Caco-2 (cell line): ENCODE data around the gene ZNF611. TPM values are rescaled to one million over a fixed set of nuclear protein-coding genes. Genes with fewer than 3 reads are reported as not detected.
A peak's percentile ranks its signal among the peaks of the same experiment; 100 is the strongest.
"Not testable (repeated sequence)": the region's sequence is repeated elsewhere in the genome, so short reads cannot be mapped to it uniquely, and the experiment has no call there.

Experiments
- BruUV-seq: library from RNA; stranded (reverse); fragments of 400-500 nt; replicated peaks from 2 replicates; lab custom pipeline; 2021; lab: Mats Ljungman, UMichigan
- CTCF ChIA-PET: fragments of 300-600 bp; sonication (Branson Sonifier 250); formaldehyde crosslinking; loops from one replicate; lab custom pipeline; 2022; ENCODE audit warnings: antibody characterized with exemption; lab: Charles Lee
- POLR2A ChIA-PET: fragments of 300-600 bp; sonication (Branson Sonifier 250); formaldehyde crosslinking; loops from one replicate; lab custom pipeline; 2022; ENCODE audit warnings: antibody characterized with exemption; lab: Charles Lee
- DNase-seq, 2 experiments: peaks; one replicate each; pipeline versions ENCODE4 v3.0.0 to v3.0.0-alpha.2; 2020 to 2022
- H3K27me3 ChIP-seq: replicated peaks from 2 replicates; pipeline ENCODE4 v1.6.0; 2011; ENCODE audit warnings: low read length; ENCODE audit not compliant: control insufficient read depth, insufficient read depth
- H3K36me3 ChIP-seq: 2 replicates; pipeline ENCODE4 v1.5.1; 2011; ENCODE audit warnings: low read length; ENCODE audit not compliant: control insufficient read depth, insufficient read depth
- H3K4me1 ChIP-seq: fragments of 250-450 bp; sonication (Bioruptor Pico); 2 replicates; pipeline ENCODE4 v1.5.1; 2020; ENCODE audit warnings: mild to moderate bottlenecking
- H3K4me3 ChIP-seq: 2 replicates; pipeline ENCODE4 v1.5.1; 2011; ENCODE audit warnings: low read depth, mild to moderate bottlenecking, control low read depth, low read length
- H3K9me3 ChIP-seq: fragments of 250-450 bp; sonication (Bioruptor Pico); 2 replicates; pipeline ENCODE4 v1.5.1; 2020; ENCODE audit warnings: mild to moderate bottlenecking, moderate library complexity
- H3K27ac Mint-ChIP-seq: one replicate; pipeline ENCODE4 v1.8.0; 2022; ENCODE audit warnings: mixed read lengths; ENCODE audit not compliant: unreplicated experiment
- H3K27me3 Mint-ChIP-seq: one replicate; pipeline ENCODE4 v1.8.0; 2022; ENCODE audit warnings: mixed read lengths; ENCODE audit not compliant: insufficient read depth, unreplicated experiment
- H3K36me3 Mint-ChIP-seq: one replicate; pipeline ENCODE4 v1.8.0; 2022; ENCODE audit warnings: mild to moderate bottlenecking, mixed read lengths; ENCODE audit not compliant: insufficient read depth, unreplicated experiment
- H3K4me1 Mint-ChIP-seq: one replicate; pipeline ENCODE4 v1.8.0; 2022; ENCODE audit warnings: low read depth, mixed read lengths; ENCODE audit not compliant: unreplicated experiment
- H3K4me3 Mint-ChIP-seq: one replicate; pipeline ENCODE4 v1.8.0; 2022; ENCODE audit warnings: mild to moderate bottlenecking, moderate library complexity, mixed read lengths; ENCODE audit not compliant: unreplicated experiment
- H3K9me3 Mint-ChIP-seq: one replicate; pipeline ENCODE4 v1.8.0; 2022; ENCODE audit warnings: mixed read lengths; ENCODE audit not compliant: unreplicated experiment
- CTCF ChIP-seq, 2 experiments: fragments of 200-600 bp in 1 of 2; IDR thresholded peaks; 1 replicate in 1 of 2; 2 replicates in 1 of 2; pipeline versions ENCODE4 v1.5.1 to v1.8.0; 2011 to 2022; ENCODE audit warnings: antibody characterized with exemption in 1 of 2, control low read depth in 1 of 2, inconsistent platforms in 1 of 2, low read depth in 1 of 2, low read length in 1 of 2, mild to moderate bottlenecking in 1 of 2, moderate library complexity in 1 of 2; ENCODE audit not compliant: insufficient read depth in 1 of 2, severe bottlenecking in 1 of 2, unreplicated experiment in 1 of 2
- intact Hi-C: fragments of 100-400 bp; cut with micrococcal nuclease; formaldehyde crosslinking; loops from one replicate; pipeline ENCODE4 v1.10.0; 2022; ENCODE audit not compliant: unreplicated experiment
- total RNA-seq: library from RNA; stranded (reverse); gene quantifications from 2 replicates; pipeline ENCODE4 v1.2.3, GENCODE V29; 2022

The ZNF611 gene
- total RNA-seq, 1 experiment from 2014 or later = 27.5 TPM

GRCh38 chr19:52749780-52750179, 14.9 kb upstream of the ZNF611 start:
- CTCF ChIA-PET = no interaction called here
- POLR2A ChIA-PET = no interaction called here

GRCh38 chr19:52748336-52748950, 13.6 kb upstream of the ZNF611 start:
- Histone ChIP-seq H3K36me3 (no peaks in the 10 kb centered on the region), H3K4me3 (no peak overlapping the region), H3K9me3 (peaks cover 6% of the 10 kb centered on the region; the same call in 1 of the 2 replicates), H3K4me1 (peaks cover 5% of the 10 kb centered on the region; the same call in 1 of the 2 replicates), H3K27me3 (no peaks in the 10 kb centered on the region)
- ChIA-PET POLR2A (no interaction called here), CTCF (no interaction called here)
- intact Hi-C loops = loop anchor here (1.0 to 10.0 kb wide), 2 partner anchors 110 to 504 kb away; partner anchors contain the start of gene ZNF83
- H3K27ac Mint-ChIP-seq = no peak overlapping the region
- H3K36me3 Mint-ChIP-seq = no peaks in the 10 kb centered on the region
- H3K27me3 Mint-ChIP-seq = no peaks in the 10 kb centered on the region
- peak; percentile 16 to 41 for TF ChIP-seq CTCF (IDR thresholded peaks at IDR 0.05; ENCODE audit: insufficient read depth in 1 of 2, low read depth in 1 of 2, low read length in 1 of 2, severe bottlenecking in 1 of 2, unreplicated experiment in 1 of 2)
- no peak overlapping the region for H3K4me3 Mint-ChIP-seq
- peaks cover 6% of the 10 kb centered on the region for H3K4me1 Mint-ChIP-seq
- peaks cover 20% of the 10 kb centered on the region for H3K9me3 Mint-ChIP-seq
- no TSS peak for BruUV-seq
- peak in 1 of 2 experiments; percentile 50 for DNase-seq

More at GRCh38 chr19:52749780-52750179, 14.9 kb upstream of the ZNF611 start:
- H3K36me3 Mint-ChIP-seq = no peaks in the 10 kb centered on the region
- no TSS peak for BruUV-seq
- no peak overlapping the region for H3K4me3 Mint-ChIP-seq
- no peak for TF ChIP-seq CTCF (IDR thresholded peaks at IDR 0.05; ENCODE audit: insufficient read depth in 1 of 2, low read depth in 1 of 2, low read length in 1 of 2, severe bottlenecking in 1 of 2, unreplicated experiment in 1 of 2)
- peaks cover 6% of the 10 kb centered on the region for H3K4me1 Mint-ChIP-seq
- H3K36me3 ChIP-seq = no peaks in the 10 kb centered on the region
- no peaks in the 10 kb centered on the region for H3K27me3 Mint-ChIP-seq
- no peak overlapping the region for H3K4me3 ChIP-seq
- no peak overlapping the region for H3K27ac Mint-ChIP-seq
- intact Hi-C loops = loop anchor here (10.0 kb wide), 1 partner anchor 505 kb away; no protein-coding TSS in a partner anchor
- peaks cover 13% of the 10 kb centered on the region for H3K9me3 Mint-ChIP-seq
- H3K4me1 ChIP-seq = peaks cover 5% of the 10 kb centered on the region; the same call in 1 of the 2 replicates
- DNase-seq = no peak
- H3K27me3 ChIP-seq = no peaks in the 10 kb centered on the region
- peaks cover 3% of the 10 kb centered on the region; the same call in 1 of the 2 replicates for H3K9me3 ChIP-seq

- H3K4me3 ChIP-seq, H3K4me3 Mint-ChIP-seq, H3K27me3 ChIP-seq, BruUV-seq, CTCF ChIA-PET, H3K36me3 Mint-ChIP-seq, H3K36me3 ChIP-seq, H3K27me3 Mint-ChIP-seq, H3K27ac Mint-ChIP-seq, POLR2A ChIA-PET, H3K9me3 ChIP-seq, DNase-seq: not testable (repeated sequence)
- Mint-ChIP-seq H3K4me1 (peaks cover 21% of the 10 kb centered on the region), H3K9me3 (peaks cover 29% of the 10 kb centered on the region)
- peaks cover 21% of the 10 kb centered on the region for H3K4me1 ChIP-seq
- intact Hi-C loops = loop anchor here (10.0 kb wide), 1 partner anchor 501 kb away; no protein-coding TSS in a partner anchor
Observed at GRCh38 chr19:52745919-52746318, 11.1 kb upstream of the ZNF611 start.
